Measurements from ENCODE around the gene C4orf50.

The C4orf50 gene

GRCh38 chr4:5980436-5981155 is 37.6 kb downstream of the C4orf50 start:
- H3K4me2 ChIP-seq (ENCODE audit: low read length): no peak overlapping the region
- H3K79me1 ChIP-seq (ENCODE audit: low read length): no peaks in the 10 kb centered on the region
- H3K27ac ChIP-seq (ENCODE audit: low read depth, low read length): no peak overlapping the region
- no peak overlapping the region for H4K5ac ChIP-seq (ENCODE audit: low read length)
- H3K9ac ChIP-seq (ENCODE audit: low read length): no peak overlapping the region
- no peak overlapping the region for H2BK5ac ChIP-seq (ENCODE audit: low read length)
- H4K8ac ChIP-seq (ENCODE audit: low read depth, low read length): no peak overlapping the region
- H3K4me1 ChIP-seq (ENCODE audit: control insufficient read depth, low read depth, low read length): no peaks in the 10 kb centered on the region
- H3K56ac ChIP-seq (ENCODE audit: low read length): no peak overlapping the region
- no peak overlapping the region for H3K23ac ChIP-seq (ENCODE audit: low read length)
- H2AK5ac ChIP-seq (ENCODE audit: low read length): no peak overlapping the region
- no peak overlapping the region for H3K4ac ChIP-seq (ENCODE audit: low read depth, low read length)
- DNase-seq: peak; percentile 49
- no peak overlapping the region for H2BK120ac ChIP-seq (ENCODE audit: low read depth, low read length)
- no peak overlapping the region for H2BK15ac ChIP-seq (replicated peaks; ENCODE audit: low read depth)
- no peak overlapping the region for H3K4me3 ChIP-seq (ENCODE audit: low read length)
- H3K79me2 ChIP-seq (ENCODE audit: control insufficient read depth, insufficient read depth, low read length): no peaks in the 10 kb centered on the region
- H3K18ac ChIP-seq (ENCODE audit: low read length): no peak overlapping the region
- WGBS (ENCODE audit: extremely low coverage, insufficient coverage, low lambda C conversion rate): no CpG with 5 or more reads among the region's 3 CpGs
- no peaks in the 10 kb centered on the region for H3K36me3 ChIP-seq (ENCODE audit: control insufficient read depth, insufficient read depth, low read length)
- no peaks in the 10 kb centered on the region for H3K27me3 ChIP-seq (ENCODE audit: insufficient read depth, low read length, poor library complexity)

DNA sequence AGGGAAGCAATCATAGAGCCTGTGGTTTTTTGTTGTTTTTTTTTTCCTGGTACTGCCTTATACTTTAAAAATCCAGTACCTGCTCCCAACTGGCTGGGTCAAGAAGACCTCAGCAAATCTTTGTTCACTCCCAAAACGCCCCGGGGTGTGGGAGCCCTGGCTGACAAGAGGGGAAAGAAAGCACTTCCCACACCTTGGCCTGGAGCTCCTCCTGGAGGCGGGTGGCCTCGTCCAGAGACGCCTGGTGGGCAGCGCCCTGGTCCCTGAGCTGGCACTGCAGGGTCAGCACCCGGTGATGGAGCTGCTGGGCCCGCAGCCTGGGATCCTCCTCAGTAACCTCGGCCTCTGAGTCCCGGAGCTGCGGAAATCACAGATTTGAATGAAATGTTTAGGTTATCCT is 38.2 kb downstream of the C4orf50 start:
- Histone ChIP-seq H3K23ac (ENCODE audit: low read length) (no peak overlapping the region), H2AK5ac (ENCODE audit: low read length) (no peak overlapping the region), H2BK120ac (ENCODE audit: low read depth, low read length) (no peak overlapping the region), H3K27ac (ENCODE audit: low read depth, low read length) (no peak overlapping the region), H3K18ac (ENCODE audit: low read length) (no peak overlapping the region), H3K4ac (ENCODE audit: low read depth, low read length) (no peak overlapping the region), H3K27me3 (ENCODE audit: insufficient read depth, low read length, poor library complexity) (no peaks in the 10 kb centered on the region), H3K79me2 (ENCODE audit: control insufficient read depth, insufficient read depth, low read length) (no peaks in the 10 kb centered on the region), H4K8ac (ENCODE audit: low read depth, low read length) (no peak overlapping the region), H3K4me2 (ENCODE audit: low read length) (no peak overlapping the region), H3K4me3 (ENCODE audit: low read length) (no peak overlapping the region), H3K4me1 (ENCODE audit: control insufficient read depth, low read depth, low read length) (no peaks in the 10 kb centered on the region), H4K5ac (ENCODE audit: low read length) (no peak overlapping the region), H2BK5ac (ENCODE audit: low read length) (no peak overlapping the region), H3K36me3 (ENCODE audit: control insufficient read depth, insufficient read depth, low read length) (no peaks in the 10 kb centered on the region), H3K56ac (ENCODE audit: low read length) (no peak overlapping the region), H3K79me1 (ENCODE audit: low read length) (no peaks in the 10 kb centered on the region), H3K9ac (ENCODE audit: low read length) (no peak overlapping the region), H2BK15ac (replicated peaks; ENCODE audit: low read depth) (no peak overlapping the region)
- DNase-seq: peak; percentile 81
- no CpG with 5 or more reads among the region's 11 CpGs for WGBS (ENCODE audit: extremely low coverage, insufficient coverage, low lambda C conversion rate)

DNA sequence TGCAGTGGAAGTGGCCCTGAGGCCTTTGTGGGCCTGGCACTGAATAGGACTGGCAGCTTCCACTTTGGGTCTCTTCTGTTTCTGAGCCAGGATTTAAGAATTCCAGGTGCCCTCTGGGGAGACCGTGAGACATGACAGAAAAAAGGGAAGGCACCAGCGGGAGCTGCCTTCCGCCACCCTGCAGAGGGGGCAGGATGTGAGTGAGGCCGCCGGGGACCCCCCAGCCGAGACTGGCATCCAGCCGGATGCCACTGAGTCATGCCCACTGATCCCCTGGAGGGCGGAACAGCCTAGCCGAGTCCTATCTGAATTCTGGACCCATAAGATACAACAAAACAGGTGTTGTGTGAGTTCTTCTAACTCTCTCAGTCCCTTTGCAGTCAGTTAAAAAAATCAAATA is 41.3 kb downstream of the C4orf50 start:
- no peaks in the 10 kb centered on the region for H3K36me3 ChIP-seq (ENCODE audit: control insufficient read depth, insufficient read depth, low read length)
- no peak overlapping the region for H3K4me3 ChIP-seq (ENCODE audit: low read length)
- no peak overlapping the region for H3K23ac ChIP-seq (ENCODE audit: low read length)
- no peak overlapping the region for H3K27ac ChIP-seq (ENCODE audit: low read depth, low read length)
- DNase-seq: no peak
- H2BK15ac ChIP-seq (replicated peaks; ENCODE audit: low read depth): no peak overlapping the region
- no peak overlapping the region for H3K18ac ChIP-seq (ENCODE audit: low read length)
- no peak overlapping the region for H4K8ac ChIP-seq (ENCODE audit: low read depth, low read length)
- no peak overlapping the region for H3K4me2 ChIP-seq (ENCODE audit: low read length)
- no peak overlapping the region for H2BK5ac ChIP-seq (ENCODE audit: low read length)
- no peaks in the 10 kb centered on the region for H3K4me1 ChIP-seq (ENCODE audit: control insufficient read depth, low read depth, low read length)
- H3K56ac ChIP-seq (ENCODE audit: low read length): no peak overlapping the region
- no peak overlapping the region for H2AK5ac ChIP-seq (ENCODE audit: low read length)
- H3K79me2 ChIP-seq (ENCODE audit: control insufficient read depth, insufficient read depth, low read length): no peaks in the 10 kb centered on the region
- no peak overlapping the region for H4K5ac ChIP-seq (ENCODE audit: low read length)
- no CpG with 5 or more reads among the region's 9 CpGs for WGBS (ENCODE audit: extremely low coverage, insufficient coverage, low lambda C conversion rate)
- no peak overlapping the region for H3K9ac ChIP-seq (ENCODE audit: low read length)
- H3K4ac ChIP-seq (ENCODE audit: low read depth, low read length): no peak overlapping the region
- no peaks in the 10 kb centered on the region for H3K79me1 ChIP-seq (ENCODE audit: low read length)
- no peaks in the 10 kb centered on the region for H3K27me3 ChIP-seq (ENCODE audit: insufficient read depth, low read length, poor library complexity)
- no peak overlapping the region for H2BK120ac ChIP-seq (ENCODE audit: low read depth, low read length)

DNA sequence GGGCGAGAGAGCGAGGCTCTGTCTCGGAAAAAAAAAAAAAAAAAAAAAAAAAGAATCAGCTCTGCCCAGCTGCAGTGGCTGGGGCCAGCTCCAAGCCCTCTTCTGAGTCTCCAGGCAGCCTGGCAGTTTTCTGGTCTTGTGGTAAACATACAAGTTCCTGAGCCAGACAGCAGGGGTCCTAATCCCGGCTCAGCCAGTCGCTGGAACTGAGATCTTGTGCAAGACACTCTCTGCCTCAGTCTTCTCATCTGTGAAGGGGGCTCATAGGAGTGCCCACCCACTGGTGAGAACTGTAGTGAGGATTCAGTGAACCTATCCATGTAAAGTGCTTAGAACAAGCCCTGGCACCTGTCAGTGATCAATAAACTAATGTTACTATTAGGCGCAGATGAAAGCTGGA is 41.8 kb downstream of the C4orf50 start:
- H3K56ac ChIP-seq (ENCODE audit: low read length): no peak overlapping the region
- no peak overlapping the region for H2BK5ac ChIP-seq (ENCODE audit: low read length)
- no peak overlapping the region for H4K8ac ChIP-seq (ENCODE audit: low read depth, low read length)
- no peak overlapping the region for H3K27ac ChIP-seq (ENCODE audit: low read depth, low read length)
- DNase-seq: peak; percentile 36
- H2BK15ac ChIP-seq (replicated peaks; ENCODE audit: low read depth): no peak overlapping the region
- H3K23ac ChIP-seq (ENCODE audit: low read length): no peak overlapping the region
- H3K4me1 ChIP-seq (ENCODE audit: control insufficient read depth, low read depth, low read length): no peaks in the 10 kb centered on the region
- H3K4me2 ChIP-seq (ENCODE audit: low read length): no peak overlapping the region
- no peak overlapping the region for H3K9ac ChIP-seq (ENCODE audit: low read length)
- no peaks in the 10 kb centered on the region for H3K27me3 ChIP-seq (ENCODE audit: insufficient read depth, low read length, poor library complexity)
- H3K4ac ChIP-seq (ENCODE audit: low read depth, low read length): no peak overlapping the region
- H2AK5ac ChIP-seq (ENCODE audit: low read length): no peak overlapping the region
- no peak overlapping the region for H3K18ac ChIP-seq (ENCODE audit: low read length)
- no peaks in the 10 kb centered on the region for H3K79me1 ChIP-seq (ENCODE audit: low read length)
- no peaks in the 10 kb centered on the region for H3K79me2 ChIP-seq (ENCODE audit: control insufficient read depth, insufficient read depth, low read length)
- no peaks in the 10 kb centered on the region for H3K36me3 ChIP-seq (ENCODE audit: control insufficient read depth, insufficient read depth, low read length)
- H2BK120ac ChIP-seq (ENCODE audit: low read depth, low read length): no peak overlapping the region
- no peak overlapping the region for H4K5ac ChIP-seq (ENCODE audit: low read length)
- WGBS (ENCODE audit: extremely low coverage, insufficient coverage, low lambda C conversion rate): no CpG with 5 or more reads among the region's 6 CpGs
- no peak overlapping the region for H3K4me3 ChIP-seq (ENCODE audit: low read length)

DNA sequence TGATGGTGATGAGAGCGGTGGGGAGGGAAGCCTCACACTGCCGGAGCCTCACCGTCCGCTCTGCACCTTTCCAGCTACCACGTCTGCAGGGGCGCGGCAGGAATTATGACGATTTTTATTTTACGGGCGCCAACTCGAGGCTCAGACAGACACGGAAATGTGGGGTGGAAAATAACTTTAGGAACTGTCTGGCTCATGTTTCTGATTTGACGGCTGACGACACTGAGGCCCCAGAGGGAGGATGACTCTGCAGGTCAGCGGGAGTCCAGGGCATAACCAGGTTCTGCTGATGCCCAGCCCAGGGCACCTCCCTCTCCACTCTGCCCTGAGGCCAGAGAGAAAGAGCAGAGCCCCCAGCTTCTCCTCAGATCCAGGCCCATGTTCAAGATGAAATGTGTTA is 43.9 kb downstream of the C4orf50 start:
- H2BK5ac ChIP-seq (ENCODE audit: low read length): no peak overlapping the region
- WGBS (ENCODE audit: extremely low coverage, insufficient coverage, low lambda C conversion rate): no CpG with 5 or more reads among the region's 15 CpGs
- DNase-seq: no peak

More for the DNA sequence above, 43.9 kb downstream of the C4orf50 start:
- Histone ChIP-seq H2AK5ac (ENCODE audit: low read length) (no peak overlapping the region), H3K4ac (ENCODE audit: low read depth, low read length) (no peak overlapping the region), H3K4me1 (ENCODE audit: control insufficient read depth, low read depth, low read length) (no peaks in the 10 kb centered on the region), H3K79me1 (ENCODE audit: low read length) (no peaks in the 10 kb centered on the region), H3K4me3 (ENCODE audit: low read length) (no peak overlapping the region), H3K27me3 (ENCODE audit: insufficient read depth, low read length, poor library complexity) (no peaks in the 10 kb centered on the region), H3K36me3 (ENCODE audit: control insufficient read depth, insufficient read depth, low read length) (no peaks in the 10 kb centered on the region), H3K4me2 (ENCODE audit: low read length) (no peak overlapping the region), H4K8ac (ENCODE audit: low read depth, low read length) (no peak overlapping the region), H3K27ac (ENCODE audit: low read depth, low read length) (no peak overlapping the region), H2BK120ac (ENCODE audit: low read depth, low read length) (no peak overlapping the region), H4K5ac (ENCODE audit: low read length) (no peak overlapping the region), H2BK15ac (replicated peaks; ENCODE audit: low read depth) (no peak overlapping the region), H3K18ac (ENCODE audit: low read length) (no peak overlapping the region), H3K9ac (ENCODE audit: low read length) (no peak overlapping the region), H3K79me2 (ENCODE audit: control insufficient read depth, insufficient read depth, low read length) (no peaks in the 10 kb centered on the region), H3K23ac (ENCODE audit: low read length) (no peak overlapping the region), H3K56ac (ENCODE audit: low read length) (no peak overlapping the region)

Measured in mesendoderm (in vitro differentiated cells).